Measurements from ENCODE around the gene CD300LB.

CD300LB gene

GRCh38 chr17:74547736-74548135 is 16.5 kb upstream of the CD300LB start:
- DNase-seq: no peak

- no peak for DNase-seq
Measured at GRCh38 chr17:74547264-74547663, 16.0 kb upstream of the CD300LB start.

GRCh38 chr17:74546586-74546985 is 15.3 kb upstream of the CD300LB start:
- DNase-seq: no peak

- no peak for DNase-seq
Measured at GRCh38 chr17:74545843-74546230, 14.6 kb upstream of the CD300LB start, which contains the start of gene CD300C. Gene CD300C (minus strand): TSS chr17:74546115. CDS start chr17:74545782, 333 bp downstream.

GRCh38 chr17:74544991-74545842 is 13.9 kb upstream of the CD300LB start:
- DNase-seq: no peak

GRCh38 chr17:74543891-74544760 is 12.9 kb upstream of the CD300LB start:
- DNase-seq: no peak

GRCh38 chr17:74543406-74543805 is 12.1 kb upstream of the CD300LB start:
- DNase-seq: no peak

GRCh38 chr17:74542727-74543383 is 11.6 kb upstream of the CD300LB start:
- no peak for DNase-seq

GRCh38 chr17:74542166-74542565 is 10.9 kb upstream of the CD300LB start:
- no peak for DNase-seq

GRCh38 chr17:74541176-74542111 is 10.2 kb upstream of the CD300LB start:
- no peak for DNase-seq

- no peak for DNase-seq
Measured at GRCh38 chr17:74539281-74539820, 8.1 kb upstream of the CD300LB start.

GRCh38 chr17:74536890-74537289 is 5.6 kb upstream of the CD300LB start:
- DNase-seq: no peak

- DNase-seq: no peak
Measured at GRCh38 chr17:74532115-74532514, 840 bp upstream of the CD300LB start.

- DNase-seq: no peak
Measured at GRCh38 chr17:74530831-74531150, 484 bp downstream of the CD300LB start.

- no peak for DNase-seq
Measured at GRCh38 chr17:74529243-74529642, 2.0 kb downstream of the CD300LB start.

- no peak for DNase-seq
Measured at GRCh38 chr17:74528491-74529199, 2.6 kb downstream of the CD300LB start.

- DNase-seq: no peak
Measured at GRCh38 chr17:74527756-74528155, 3.5 kb downstream of the CD300LB start.

- DNase-seq: no peak
Measured at GRCh38 chr17:74527081-74527480, 4.2 kb downstream of the CD300LB start.

- no peak for DNase-seq
Measured at GRCh38 chr17:74526681-74527080, 4.6 kb downstream of the CD300LB start.

- DNase-seq: no peak
Measured at GRCh38 chr17:74525781-74526288, 5.4 kb downstream of the CD300LB start.

- no peak for DNase-seq
Measured at GRCh38 chr17:74525465-74525725, 5.9 kb downstream of the CD300LB start.

Measured in COR-L47 (cell line).